NK-92 (cell line): ENCODE measurements around the gene CDK4.

Source experiments
- DNase-seq: peaks from one replicate; lab custom pipeline; 2025; ENCODE audit not compliant: unreplicated experiment; lab: John Stamatoyannopoulos, UW

The CDK4 gene

DNA sequence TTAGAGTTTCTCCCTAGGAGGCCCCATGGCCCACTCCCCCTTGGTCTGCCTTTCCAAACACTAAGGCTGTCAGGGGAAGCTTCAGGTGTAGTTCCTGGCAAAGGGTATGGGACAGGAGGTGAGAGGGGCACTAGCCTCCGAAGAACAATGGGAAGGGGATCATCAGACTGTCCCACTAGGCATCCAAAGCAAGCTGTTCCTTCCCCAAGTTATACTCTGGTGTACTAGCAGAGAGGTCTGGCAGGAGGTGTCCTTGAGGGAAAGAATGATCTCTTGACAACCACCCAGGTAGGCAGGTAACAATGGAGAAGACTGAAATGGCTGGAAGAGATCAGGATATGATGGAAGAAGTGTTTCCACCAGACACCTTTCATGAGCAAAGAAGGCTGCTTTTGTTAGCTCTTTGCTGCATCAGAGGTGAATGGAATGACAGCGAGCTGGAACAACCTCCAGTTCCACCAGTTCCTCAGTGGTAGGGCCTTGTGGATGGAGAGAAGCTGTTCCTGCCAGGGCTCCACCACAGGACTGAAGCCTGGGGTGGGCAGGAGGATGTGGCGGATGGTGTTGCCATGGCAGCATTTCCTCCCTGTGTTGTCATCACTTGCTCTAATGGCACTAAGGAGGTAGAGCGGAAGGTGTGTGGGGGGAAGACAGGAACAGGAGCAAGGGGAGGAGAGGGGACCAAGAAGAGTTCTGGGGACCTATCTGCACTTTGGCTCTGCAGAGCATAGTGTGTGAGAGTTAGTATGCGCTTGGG lies 11.3 kb downstream of the CDK4 start:
- DNase-seq, result peak; percentile 34

DNA sequence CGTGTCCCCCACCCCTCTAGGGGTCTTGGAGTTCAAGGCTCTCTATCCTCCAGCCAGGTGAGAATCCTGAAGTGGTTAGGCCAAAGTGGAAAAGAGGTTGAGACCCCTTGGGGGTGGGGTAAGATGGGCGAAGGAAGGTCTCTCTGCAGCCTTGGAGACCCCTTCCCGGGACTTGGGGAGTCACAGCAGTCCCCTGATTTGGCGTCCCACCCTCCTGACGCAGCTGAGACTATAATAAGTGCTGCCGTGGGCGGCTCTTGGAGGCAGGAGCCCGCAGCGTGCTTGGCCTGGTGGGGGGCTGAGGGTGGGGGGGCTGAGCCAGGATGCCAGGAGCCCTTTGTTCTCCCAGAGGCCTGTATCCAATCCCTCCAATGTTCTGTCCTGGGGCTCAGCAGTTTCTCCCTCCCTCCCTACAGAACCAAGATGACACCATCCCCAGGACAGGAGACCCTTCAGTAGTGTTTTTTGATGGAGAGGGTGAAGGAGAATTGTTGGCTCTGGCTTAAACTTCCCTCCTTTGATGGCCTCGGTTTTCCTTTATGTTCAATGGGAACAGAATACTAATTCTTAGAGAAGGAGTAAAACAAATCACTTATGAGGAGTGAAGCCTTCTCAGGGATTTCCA lies 12.1 kb downstream of the CDK4 start:
- no peak for DNase-seq

DNA sequence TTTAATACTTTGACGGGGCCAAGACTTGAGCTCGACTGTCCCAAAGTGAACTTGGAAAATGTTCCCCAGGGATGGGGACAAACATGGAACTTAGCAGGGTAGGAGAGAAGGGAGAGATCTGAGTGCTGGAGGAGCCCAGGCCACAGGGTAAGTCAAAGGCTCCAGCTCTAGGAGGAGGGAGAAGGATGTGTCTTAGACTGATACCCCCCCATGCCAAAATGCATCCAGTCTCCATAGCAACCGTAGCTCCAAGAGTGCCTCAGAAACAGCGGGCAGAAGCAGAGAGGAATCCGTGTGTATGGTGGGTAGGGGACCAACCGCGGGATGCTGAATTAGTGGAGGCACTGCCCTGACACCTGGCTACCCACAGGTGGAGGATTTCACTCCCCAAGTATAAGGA lies 12.7 kb downstream of the CDK4 start:
- no peak for DNase-seq

DNA sequence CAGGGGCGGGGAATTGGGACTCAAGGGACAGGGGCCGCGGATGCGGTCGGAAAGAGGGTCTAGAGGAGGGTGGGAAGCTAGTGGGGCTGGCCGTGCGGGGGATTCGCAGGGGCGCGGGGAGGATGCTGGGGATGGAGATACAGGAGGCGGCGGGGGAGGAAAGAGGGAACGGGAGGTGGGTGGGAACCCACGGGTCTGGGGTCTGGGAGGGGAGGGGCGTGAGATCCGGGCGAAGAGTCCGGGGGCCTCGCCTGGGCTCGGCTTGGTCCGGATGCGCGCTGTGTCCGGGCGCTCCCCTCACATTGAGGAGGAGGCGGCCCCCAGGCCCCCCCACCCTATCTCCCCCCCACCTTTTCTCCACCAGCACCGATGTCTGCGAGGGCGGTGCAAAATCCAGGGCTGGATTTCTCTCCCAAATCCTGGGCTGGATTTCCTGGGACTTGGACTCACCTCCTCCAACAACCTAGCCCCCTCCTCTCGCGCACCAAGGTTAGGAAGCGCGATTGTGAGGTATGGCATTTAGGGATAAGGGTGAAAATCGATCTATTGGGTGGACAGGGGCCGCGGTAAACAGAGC lies 13.4 kb downstream of the CDK4 start, which contains the start of gene AGAP2:
Gene AGAP2 (minus strand): TSS at position 82 of the 577 bp plus-strand sequence. CDS start 496 bp downstream, outside the sequence.
- DNase-seq, result no peak

DNA sequence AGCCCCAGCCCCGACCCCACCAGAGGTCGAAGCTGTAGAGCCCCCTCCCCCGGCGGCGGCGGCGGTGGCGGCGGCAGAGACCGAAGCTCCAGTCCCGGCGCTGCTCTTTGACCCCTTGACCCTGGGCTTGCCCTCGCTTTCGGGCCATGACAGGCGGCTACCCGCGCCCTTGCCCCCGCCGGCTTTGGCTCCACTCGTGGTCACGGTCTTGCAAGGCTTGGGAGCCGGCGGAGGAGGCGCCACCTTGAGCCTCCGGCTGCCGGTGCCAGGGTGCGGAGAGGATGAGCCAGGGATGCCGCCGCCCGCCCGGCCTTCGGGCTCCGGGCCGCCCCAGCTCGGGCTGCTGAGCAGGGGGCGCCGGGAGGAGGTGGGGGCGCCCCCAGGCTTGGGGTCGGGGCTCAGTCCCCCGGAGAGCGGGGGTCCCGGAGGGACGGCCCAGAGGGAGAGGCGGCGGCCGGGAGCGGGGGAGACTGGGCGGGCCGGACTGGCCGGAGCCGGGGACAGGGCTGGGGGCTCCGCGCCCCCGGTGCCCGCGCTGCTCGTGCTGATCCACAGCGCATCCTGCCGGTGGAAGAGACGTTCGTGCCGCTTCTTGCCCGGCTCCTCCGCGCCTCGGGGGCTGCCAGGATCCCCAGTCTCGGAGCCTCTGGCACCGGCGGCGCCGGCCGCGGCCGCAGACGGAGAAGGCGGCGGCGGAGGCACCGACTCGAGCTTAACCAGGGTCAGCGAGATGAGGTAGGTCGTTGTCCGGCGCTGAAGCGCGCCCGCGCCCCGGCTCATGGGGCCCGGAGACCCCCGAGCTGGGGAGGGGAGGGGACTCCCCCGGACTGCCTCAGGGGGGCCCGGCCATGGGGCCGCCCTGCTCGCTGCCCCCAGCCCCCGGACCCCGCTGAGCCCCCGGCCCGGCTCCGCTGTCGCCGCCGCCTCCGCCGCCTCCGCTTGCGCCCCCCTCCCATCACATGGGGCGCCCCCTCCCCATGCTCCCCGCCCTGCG lies 14.3 kb downstream of the CDK4 start:
- DNase-seq, result no peak

DNA sequence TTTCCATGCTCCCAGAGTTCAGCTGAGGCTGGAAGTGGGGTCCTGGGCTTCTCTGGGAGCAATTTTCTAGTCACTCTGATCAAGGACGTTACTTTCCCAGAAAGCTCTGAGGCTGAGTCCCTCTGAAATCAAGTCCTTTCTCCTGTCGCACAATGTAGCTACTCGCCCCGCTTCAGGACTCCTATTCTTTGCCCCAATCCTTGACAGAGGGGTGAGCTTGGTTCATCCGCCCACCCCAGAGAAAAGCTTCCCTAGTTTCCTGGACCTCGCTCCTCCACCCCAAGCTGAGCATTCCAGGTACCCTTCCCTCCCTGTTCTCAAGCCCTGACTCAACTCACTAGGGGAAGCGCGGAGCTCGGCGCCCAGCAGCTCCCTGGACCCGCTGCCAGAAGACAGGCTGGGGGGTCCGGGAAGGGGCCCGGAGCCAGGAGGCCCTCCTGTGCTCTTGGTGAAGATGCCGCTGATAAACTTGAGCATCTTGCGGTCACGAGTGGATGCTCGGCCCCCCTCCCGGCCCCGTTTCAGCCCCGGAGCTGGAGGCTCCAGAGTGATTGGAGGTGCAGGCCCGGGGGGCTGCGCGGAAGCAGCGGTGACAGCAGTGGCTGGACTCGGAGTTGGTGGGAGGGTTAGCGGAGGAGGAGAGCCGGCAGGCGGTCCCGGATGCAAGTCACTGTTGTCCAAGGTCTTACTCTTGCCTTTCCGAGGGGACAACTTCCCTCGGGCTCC lies 15.2 kb downstream of the CDK4 start:
- DNase-seq, result no peak

DNA sequence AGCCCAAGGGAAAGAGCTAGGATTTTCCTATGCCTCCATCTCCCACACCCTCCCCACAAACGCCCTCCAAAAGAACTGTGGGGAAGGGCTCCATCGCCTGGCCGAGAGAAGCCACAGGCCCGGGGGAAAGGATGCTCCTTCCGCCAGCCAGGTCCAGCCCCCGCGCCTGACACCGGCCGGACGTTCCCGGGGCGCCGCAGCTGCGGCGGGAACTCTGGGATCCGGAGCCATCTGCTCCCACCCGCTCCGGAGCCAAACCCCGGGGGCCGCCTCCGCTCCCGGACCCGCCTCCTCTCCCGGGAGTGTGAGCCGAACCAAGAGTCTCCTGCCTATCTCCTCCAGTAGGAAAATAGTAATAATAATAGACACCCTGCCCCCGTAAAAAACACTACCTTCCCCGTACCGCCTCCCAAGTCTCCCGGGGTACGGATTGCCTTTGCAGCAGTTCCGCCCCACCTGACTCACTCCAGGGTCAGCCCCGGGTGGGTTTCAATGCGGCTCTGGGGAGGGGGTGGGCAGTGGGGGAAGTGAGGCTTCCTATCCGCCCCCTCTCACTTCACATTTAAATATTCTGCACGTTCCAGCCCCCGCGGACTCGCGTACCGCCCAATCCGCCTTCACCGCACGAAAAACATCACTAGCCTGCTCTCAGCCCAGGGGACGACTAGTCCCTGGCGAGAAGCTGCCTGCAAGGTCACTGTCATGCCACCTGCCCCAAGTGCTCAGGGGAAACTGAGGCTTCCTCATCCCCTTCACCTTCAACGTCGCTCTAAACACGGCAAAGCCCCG lies 16.0 kb downstream of the CDK4 start:
- DNase-seq, result no peak

DNA sequence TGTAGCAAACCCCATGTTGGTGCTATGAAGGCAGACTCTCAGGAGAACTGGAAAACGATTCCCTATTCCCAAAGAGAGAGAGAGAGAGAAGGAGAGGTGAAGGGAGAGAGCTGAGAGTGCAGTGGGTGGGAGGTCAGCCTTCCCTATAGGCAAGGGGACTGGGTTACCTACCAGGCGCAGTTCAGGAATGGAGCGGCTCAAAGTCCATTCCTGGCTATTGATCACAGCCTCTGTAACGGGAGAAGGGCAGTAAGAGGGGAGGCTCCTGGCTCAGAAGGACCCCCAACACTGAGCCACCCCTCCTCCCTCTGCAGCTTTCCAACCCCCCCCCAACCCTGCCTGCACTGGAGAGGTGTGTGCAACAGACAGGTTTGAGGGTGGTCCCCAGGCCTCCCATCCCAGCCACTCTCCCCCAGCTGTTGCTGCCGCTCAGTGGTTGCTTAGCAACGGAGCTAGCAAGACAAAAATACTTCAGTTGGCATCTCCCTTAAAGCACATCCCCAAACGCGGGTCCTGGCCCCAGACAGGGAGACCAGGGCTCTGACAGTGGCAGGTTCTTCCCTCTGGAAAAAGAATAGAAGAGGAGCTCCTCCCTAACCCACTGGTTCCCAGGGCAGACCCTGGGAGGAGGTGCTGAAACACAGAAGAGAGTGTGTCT lies 16.8 kb downstream of the CDK4 start:
- DNase-seq, result no peak

DNA sequence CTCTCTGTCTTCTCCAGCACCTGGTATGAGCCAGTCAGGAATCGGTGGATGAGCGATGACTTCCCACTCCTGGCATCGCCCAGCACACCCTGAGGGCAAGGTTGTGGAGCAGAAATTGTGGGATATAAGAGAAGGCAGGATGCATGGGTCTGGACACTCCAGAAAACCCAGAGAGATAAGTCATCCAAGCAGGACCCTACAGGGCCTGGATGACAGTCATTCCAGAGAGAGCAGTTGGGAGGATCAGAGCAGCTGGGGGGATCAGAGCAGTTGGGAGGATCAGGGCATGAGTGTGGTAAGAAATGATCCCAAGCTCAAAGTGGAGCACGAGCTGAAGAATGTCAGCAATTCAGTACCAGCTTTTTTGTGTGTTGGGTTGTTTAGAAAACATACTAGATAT lies 17.5 kb downstream of the CDK4 start:
- DNase-seq, result no peak

DNA sequence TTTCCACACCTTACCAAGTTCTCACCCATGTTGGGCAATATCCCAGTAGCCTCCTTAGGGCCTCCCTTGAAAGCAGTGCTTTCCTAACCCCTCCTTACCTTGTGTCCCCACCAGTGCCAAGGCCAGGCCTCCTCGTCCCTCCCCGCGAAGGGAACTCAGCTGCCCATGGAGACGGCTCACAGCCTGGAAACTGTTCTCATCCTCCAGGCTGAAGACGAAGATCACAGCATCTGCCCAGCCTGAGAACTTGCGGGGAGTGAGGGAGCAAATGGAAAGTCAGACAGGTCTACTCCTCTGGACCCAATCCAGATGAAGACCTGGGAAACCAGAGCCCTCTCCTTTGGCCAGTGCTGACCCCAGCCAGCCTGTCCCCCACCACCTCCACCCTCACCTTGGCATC lies 18.2 kb downstream of the CDK4 start:
- DNase-seq, result no peak

DNA sequence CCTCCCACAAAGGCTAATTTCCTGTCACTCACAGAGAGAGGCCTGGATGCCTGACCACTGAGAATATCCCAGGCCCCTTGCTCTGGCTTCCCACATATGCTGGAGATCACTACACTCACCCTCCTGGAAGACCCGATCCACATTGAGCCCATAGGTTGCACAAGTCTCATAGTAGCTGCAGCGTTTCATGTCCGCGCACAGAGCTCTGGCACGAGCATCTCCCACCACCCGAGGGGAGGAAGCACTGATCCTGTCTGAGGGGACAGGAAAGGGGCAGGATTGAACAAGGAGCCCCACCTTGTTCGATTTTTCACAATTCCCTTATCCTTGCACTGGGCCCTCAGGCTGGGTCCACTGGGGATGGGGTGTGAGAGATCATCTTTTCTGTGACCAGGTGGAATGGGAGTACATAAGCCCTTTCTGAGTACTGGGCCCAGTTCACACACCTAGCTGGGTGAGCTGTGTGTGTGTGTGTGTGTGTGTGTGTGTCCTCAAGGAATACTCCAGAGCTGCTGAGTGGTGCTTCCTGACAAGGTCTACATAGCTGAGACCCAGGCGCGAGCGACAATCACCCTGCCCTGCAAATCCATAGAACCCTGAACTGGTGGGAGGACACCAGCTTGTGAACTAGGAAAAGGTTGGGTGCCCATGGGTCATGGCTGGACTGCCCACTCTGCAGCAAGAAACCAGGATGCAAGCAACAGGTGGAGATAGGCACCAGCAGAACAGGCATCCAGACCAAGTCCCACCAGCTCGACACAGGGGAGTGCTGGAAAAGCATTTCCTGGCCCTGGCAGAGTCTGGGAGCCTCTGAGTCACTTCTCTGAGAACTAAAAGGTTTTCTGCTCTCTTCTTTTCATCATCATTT lies 19.1 kb downstream of the CDK4 start:
- DNase-seq, result no peak

DNA sequence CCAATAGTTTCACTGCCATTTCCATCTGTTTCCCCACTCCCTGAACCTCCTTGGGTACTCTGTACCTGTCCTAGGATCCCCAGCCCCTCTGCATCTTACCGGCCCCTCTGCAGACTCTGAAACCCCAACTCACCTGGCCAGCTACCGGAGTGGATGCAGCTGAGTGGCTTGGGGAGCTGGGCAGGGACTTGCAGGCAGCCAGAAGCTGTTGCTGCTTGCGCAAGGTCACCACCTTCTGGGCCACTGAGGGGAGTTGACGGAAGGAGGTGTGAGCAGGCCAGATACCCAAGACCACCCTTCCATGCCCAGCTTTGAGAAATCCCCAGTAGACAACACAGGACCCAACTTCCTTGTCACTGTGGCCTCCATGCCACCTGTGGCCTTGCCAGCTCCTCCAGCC lies 19.8 kb downstream of the CDK4 start:
- no peak for DNase-seq

DNA sequence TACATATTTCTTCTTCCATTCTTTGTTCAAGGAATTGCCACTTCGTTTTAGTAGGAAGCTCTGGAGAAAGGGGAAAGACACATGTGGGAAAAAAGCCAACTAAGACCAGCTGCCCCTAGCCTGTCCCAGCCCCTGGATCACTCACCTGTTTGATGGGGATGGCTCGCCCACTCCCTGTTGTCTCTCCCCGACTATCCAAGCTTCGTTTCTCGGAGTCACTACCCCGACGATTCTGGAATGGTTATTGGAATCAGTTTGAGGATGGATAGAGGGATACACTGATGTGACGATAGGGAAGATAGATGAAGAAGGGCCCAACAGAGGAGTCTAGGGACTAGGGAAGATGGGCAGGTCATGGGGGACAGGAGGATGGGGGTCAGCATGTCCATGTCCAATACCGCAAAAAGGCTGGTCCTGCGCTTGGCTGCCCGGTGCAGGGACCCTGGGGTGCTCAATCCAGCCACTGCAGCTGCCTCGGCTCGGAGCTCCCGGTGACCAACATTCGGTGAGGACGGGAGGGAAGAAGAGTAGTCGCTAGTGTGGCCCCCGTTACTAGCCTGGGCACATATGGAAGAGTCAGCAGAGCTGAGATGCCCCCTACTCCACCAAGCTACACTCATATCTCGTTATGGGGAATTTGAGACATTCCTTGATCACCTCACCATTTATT lies 20.6 kb downstream of the CDK4 start:
- DNase-seq, result no peak

DNA sequence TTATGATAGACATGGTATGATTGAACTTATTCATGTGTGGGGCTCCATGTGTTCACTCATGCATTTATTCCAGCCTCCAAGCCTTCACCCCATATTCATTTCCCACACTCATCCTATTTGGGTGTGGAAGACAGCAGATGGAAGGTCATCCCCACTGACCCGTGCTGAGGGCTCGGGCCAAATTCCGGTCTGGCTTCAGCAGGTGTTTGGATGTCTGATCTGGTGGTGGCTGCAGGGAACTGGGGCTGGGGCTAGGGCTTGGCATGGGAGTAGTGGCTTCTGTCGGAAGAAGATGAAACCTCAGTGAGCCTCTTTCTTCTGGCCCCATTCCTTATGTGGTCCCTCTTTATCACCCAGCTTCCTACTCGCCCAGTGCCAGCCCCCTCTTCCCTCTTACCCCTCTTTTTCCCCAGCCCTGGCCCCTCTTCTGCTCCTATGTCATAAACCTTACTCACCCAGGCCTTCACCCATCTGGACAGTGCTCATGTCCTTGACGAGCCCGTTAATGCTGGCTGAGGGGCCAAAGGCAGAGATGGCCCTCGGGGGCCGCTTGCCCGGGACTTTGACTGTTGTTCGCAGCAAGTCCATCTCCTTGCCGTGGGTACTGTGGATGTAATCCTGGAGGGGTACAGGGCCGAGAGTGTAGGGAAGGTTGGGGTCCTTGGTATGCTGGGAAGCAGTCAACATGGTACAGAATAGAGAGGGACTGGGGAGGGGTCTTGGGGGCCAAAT lies 21.6 kb downstream of the CDK4 start:
- DNase-seq, result no peak

DNA sequence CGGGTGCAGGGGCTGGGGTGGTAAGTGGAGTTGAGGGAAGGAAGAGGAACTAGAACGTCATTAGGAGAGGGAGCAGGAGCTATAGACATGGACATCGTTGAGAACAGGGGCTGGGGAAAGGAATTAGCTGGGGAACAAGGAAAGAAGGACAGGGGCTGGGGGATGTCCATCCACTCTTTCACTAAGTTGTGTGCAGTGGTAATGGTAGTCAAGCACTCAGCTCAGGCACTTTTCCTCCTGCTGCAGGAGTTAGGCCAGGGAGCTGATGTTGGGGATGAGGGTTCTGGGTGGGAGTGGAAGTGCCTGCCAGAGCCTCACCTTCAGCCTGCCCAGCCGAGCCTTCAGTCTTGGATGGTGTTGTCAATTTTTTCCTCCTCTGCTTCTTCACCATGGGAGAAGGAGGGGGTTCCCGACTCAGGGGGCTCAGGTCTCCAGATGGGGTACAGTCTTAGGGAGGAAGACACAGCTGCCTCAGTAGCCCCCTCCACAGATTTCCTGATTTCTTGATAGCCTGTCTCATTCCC lies 22.7 kb downstream of the CDK4 start:
- no peak for DNase-seq

DNA sequence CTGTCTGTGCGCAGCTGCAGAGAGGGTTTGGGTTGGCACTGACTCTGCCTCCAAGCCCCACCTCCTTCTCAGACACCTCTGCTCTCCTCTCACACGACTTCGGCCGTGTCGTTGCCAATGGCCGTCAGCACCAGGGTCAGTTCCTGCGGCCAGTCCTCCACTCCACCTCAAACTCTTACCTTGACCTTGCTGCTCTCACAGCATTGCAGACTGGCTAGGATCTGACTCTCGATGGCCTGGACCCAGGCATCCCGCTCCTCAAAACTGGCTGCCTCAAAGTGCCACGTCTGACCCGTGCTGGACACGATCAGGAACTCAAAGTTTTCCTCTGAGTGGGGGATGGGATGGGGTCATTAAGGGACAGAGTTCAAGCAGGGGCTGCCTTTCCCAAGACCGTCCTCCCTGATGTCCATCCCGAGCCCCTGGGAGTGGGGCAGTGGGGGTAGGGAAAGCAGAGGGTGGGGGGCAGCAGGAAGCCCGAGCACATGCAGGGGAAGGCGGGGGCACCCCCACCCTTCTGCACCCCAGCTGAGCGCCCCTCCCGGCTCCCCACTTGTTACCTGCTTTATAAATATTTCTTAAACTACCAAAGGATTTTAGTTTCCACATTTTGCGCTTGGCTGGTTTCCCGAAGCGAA lies 24.2 kb downstream of the CDK4 start:
- DNase-seq, result no peak
